ENCODE measurements around the gene ALG2.

The ALG2 gene

DNA sequence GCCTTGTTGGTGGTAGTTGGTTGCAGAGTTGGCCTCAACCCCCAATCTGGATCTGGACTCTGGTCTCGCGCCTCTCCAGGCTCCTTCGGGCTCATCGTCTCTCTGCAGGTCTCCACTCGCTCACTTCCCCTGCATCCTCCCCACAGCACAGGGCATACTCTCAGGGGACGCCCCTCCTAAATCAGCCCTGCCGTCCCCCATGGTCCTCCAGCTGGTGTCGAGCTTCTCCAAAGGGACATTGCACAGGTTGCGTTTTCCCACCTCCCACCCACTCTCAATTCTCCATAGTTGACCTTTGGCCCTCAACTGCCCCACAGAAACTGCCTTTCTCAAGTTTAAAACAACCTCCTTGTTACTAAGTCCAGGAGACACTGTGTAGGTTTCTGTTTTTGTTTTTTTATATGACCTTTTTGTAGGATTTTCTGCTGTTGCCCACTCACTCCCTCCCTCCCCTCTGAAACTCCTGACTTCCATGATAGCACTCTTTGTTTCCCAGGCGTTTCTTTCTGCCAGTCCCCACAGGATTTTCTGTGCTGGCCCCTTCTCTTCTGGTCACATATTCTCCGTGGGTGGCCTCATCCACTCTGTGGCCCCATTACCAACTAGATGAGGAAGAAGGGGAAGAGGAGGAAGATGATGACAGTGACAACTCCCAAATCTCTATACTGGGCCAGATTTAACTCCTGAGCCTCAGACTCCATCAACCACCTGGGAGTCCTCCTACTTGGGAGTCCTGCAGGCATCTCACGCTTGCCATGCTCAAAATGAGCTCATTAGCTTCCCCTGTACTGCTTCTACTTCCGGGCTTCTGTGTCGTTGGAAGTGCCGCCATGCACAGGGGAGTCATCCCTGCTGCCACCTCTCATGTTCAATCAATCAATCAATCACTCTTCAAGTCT is 50.3 kb downstream of the ALG2 start:
- DNase-seq (ENCODE audit: insufficient read length, low spot score): no peak
- no peak for TF ChIP-seq POU2F2 (IDR thresholded peaks at IDR 0.05; ENCODE audit: low read depth, low read length)
- TF ChIP-seq SPI1 (IDR thresholded peaks at IDR 0.05; ENCODE audit: low read depth, low read length): no peak
- no peak for TF ChIP-seq POLR2A (IDR thresholded peaks at IDR 0.05; ENCODE audit: low read depth, low read length)
- no peak for TF ChIP-seq PAX5 (IDR thresholded peaks at IDR 0.05; ENCODE audit: insufficient read depth, low read length, severe bottlenecking)
- no peak for TF ChIP-seq TAF1 (IDR thresholded peaks at IDR 0.05; ENCODE audit: low read depth, low read length)
- no peak for TF ChIP-seq POLR2AphosphoS5 (IDR thresholded peaks at IDR 0.05; ENCODE audit: low read depth, low read length)
- FAIRE-seq: no peak

DNA sequence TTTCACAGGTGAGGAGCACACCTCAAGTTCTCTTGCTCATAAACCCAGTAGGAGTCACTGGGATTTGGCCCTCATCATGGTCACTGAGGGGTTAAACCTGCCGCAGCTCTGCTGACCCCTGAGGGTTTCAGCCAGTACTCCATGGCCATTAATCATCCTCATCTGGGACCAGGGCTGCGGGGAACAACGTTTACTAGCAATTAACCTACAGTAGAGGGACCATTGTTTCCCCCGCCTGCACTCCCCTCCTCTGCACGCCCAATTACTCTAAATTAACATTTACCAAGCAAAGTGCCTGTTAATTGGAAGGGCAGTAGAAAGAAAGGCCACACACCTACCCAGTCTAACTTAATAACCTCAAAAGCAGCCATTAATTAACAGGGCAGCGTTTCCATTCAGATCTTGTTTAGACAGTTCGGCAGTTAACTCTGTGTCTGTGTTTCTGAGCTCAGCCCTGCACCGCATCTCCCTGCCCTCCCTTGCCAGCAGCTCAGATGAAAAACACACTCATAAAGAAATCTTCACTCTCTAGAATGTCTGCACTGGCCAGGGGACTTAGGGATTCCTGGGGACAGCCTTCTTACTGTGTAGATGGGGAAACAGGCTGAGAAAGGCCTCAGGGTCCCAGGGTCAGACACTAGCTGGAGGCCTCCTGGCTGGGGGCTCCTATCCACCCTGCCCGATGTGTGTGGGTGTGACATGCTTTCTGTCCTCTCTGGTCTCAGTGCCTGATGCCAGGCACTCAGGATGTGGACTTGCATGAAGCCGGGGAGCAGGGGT is 51.6 kb downstream of the ALG2 start:
- no peak for TF ChIP-seq POU2F2 (IDR thresholded peaks at IDR 0.05; ENCODE audit: low read depth, low read length)
- no peak for TF ChIP-seq TAF1 (IDR thresholded peaks at IDR 0.05; ENCODE audit: low read depth, low read length)
- TF ChIP-seq POLR2AphosphoS5 (IDR thresholded peaks at IDR 0.05; ENCODE audit: low read depth, low read length): no peak
- no peak for TF ChIP-seq POLR2A (IDR thresholded peaks at IDR 0.05; ENCODE audit: low read depth, low read length)
- TF ChIP-seq SPI1 (IDR thresholded peaks at IDR 0.05; ENCODE audit: low read depth, low read length): no peak
- TF ChIP-seq PAX5 (IDR thresholded peaks at IDR 0.05; ENCODE audit: insufficient read depth, low read length, severe bottlenecking): no peak
- FAIRE-seq (no peak), DNase-seq (ENCODE audit: insufficient read length, low spot score) (no peak)

DNA sequence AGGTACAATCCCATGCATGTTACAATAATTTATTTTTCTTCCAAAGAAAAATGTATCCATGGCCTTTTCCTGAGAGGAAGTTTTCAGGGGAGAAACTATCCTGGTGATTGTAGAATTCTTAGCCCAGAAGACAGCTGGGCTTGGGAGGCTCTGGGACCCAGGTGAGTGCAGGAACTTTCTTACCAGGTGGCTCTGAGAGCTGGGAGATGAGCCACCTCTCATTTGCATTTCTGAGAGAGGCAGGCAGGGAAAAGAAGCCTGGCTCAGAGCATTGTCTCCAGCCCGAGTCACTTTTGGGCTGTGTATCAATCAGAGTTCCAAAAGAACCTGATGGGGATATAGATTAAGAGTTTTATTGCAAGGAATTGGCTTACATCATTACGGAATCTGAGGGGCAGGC is 52.7 kb downstream of the ALG2 start:
- DNase-seq (ENCODE audit: insufficient read length, low spot score) (no peak), FAIRE-seq (no peak)
- TF ChIP-seq PAX5 (IDR thresholded peaks at IDR 0.05; ENCODE audit: insufficient read depth, low read length, severe bottlenecking) (no peak), POU2F2 (IDR thresholded peaks at IDR 0.05; ENCODE audit: low read depth, low read length) (no peak), SPI1 (IDR thresholded peaks at IDR 0.05; ENCODE audit: low read depth, low read length) (no peak), POLR2AphosphoS5 (IDR thresholded peaks at IDR 0.05; ENCODE audit: low read depth, low read length) (no peak), POLR2A (IDR thresholded peaks at IDR 0.05; ENCODE audit: low read depth, low read length) (no peak)

DNA sequence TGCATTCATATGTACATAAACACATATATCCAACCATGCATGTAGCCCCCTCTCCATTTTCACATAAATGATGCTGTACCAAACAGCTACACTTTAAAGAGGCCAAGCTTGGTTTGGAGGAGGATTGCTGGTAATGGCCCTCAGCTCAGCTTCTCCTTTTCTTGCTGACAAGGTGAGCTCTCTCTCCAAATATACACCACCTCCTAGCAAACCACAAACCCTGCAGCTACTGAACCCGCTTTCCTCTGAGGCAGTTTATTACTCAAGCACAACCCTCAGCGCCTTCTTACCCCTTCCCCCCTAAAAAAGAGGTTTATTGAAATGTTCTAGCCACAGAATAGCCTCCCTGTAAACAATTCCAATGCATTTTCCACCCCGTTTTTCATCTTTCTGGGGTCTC is 54.0 kb downstream of the ALG2 start:
- FAIRE-seq (no peak), DNase-seq (ENCODE audit: insufficient read length, low spot score) (no peak)
- TF ChIP-seq PAX5 (IDR thresholded peaks at IDR 0.05; ENCODE audit: insufficient read depth, low read length, severe bottlenecking) (no peak), POU2F2 (IDR thresholded peaks at IDR 0.05; ENCODE audit: low read depth, low read length) (no peak), POLR2A (IDR thresholded peaks at IDR 0.05; ENCODE audit: low read depth, low read length) (no peak), POLR2AphosphoS5 (IDR thresholded peaks at IDR 0.05; ENCODE audit: low read depth, low read length) (no peak), TAF1 (IDR thresholded peaks at IDR 0.05; ENCODE audit: low read depth, low read length) (no peak), SPI1 (IDR thresholded peaks at IDR 0.05; ENCODE audit: low read depth, low read length) (no peak)

DNA sequence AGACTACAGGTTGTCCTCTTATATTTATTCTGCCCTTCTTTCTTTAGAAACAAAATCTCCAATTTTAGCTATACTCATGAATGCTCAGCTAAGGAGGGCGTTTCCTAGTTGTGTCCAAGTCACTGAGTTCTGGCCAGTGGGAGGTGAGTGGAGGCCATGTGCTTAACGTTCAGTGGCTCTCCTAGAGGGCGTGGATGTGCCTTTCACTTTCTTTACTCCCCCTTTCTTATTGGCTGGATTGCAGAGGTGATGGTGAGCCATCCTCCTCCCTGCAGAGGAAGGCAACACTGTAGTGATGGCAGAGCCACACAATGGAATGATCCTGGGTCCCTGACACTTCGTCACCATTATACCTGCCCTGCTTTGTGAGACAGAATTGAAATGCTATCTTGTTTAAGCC is 54.6 kb downstream of the ALG2 start:
- FAIRE-seq (no peak), DNase-seq (ENCODE audit: insufficient read length, low spot score) (no peak)
- TF ChIP-seq PAX5 (IDR thresholded peaks at IDR 0.05; ENCODE audit: insufficient read depth, low read length, severe bottlenecking) (no peak), POLR2AphosphoS5 (IDR thresholded peaks at IDR 0.05; ENCODE audit: low read depth, low read length) (no peak), SPI1 (IDR thresholded peaks at IDR 0.05; ENCODE audit: low read depth, low read length) (no peak), POU2F2 (IDR thresholded peaks at IDR 0.05; ENCODE audit: low read depth, low read length) (no peak), POLR2A (IDR thresholded peaks at IDR 0.05; ENCODE audit: low read depth, low read length) (no peak), TAF1 (IDR thresholded peaks at IDR 0.05; ENCODE audit: low read depth, low read length) (no peak)
